ENCODE data around the gene ETFB. TPM values are rescaled to one million over a fixed set of nuclear protein-coding genes. Genes with fewer than 3 reads are reported as not detected.

ETFB gene
- polyA plus RNA-seq, 3 donors: 99.6 to 407 (median 224) TPM

DNA sequence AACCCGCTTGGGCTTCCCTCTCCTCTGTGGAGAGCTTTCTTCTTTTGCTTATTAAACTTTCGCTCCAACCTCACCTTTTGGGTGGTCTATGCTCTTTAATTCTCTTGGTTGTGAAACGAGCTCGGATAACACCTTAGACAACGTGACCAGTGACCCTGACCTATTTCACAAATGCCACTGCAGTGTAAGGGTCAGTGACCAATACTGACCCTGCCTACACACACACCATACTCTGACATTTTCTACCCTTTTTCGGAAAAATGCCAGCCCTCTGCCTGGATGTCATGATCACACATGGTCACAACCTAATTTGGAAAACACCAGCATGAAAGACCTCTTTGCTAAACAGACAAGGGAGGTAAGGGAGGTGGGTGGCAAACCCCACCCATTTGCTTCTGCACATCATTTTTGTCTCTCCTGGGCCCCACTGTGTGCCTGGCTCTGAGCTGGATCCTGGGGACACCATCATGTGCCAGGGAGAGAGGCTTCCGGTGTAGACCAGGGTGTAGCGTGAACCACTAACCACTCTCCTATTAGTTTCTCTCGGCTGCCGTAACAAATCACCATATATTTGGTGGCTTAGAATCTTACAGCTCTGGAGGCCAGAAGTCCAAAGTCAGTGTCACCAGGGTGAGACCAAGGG is 9.9 kb downstream of the ETFB start:
- no peak overlapping the region for H3K27ac ChIP-seq (ENCODE audit: low read depth, low read length)
- WGBS, 3 donors: 95 to 97% (median 97%) methylated on average over 10 of the region's 10 CpGs

DNA sequence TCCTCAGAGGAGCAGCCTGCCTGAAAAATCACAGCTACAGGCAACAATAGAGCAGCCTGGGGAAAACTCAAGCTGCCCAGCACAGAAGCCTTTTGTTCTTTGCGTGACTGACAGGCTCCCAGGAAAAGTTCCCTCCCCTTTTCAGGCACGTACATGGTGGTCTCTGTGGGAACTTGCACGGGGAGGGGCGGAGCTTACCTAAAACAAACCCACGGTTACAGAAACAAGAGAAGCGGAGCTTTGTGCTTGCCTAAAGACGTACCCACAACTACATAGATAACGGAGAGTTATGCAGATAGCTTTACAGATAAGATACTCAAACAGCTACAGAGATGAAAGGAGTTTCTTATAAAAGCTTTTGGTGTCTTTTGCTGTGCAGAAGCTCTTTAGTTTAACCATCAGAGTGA is 11.4 kb downstream of the ETFB start:
- WGBS, 3 donors: 50 to 69% (median 63%) methylated on average over 8 of the region's 8 CpGs
- H3K27ac ChIP-seq (ENCODE audit: low read depth, low read length): no peak overlapping the region

DNA sequence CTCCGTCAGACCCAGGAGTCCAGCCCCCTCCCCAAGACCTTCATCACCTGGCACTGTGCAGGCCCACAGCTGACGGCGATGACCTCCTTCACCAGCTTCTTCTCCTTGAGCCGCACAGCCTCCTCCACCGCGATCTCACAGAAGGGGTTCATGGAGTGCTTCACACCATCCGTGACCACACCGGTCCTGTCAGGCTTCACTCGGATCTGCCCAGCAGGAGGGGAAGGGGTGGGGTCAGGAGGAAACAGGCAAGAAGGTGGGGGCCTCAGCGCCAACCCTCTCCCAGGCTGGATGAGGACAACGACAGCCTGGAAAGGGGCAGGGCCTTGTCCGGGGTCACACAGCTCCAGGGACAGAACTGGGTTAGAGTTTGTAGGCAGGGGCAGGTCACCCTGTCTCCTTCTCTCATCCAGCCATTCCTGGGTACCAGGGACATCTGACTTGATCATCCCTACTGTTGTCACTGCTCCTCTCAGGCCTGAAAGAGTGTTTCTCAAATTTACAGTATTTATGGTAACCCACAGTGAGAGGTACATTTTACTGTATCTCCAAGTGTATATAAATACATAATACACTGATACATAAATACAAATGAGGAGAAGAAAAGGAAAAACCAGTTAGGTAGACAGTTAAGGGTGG is 12.0 kb downstream of the ETFB start:
- WGBS, 3 donors: 66 to 74% (median 71%) methylated on average over 10 to 12 of the region's 12 CpGs
- H3K27ac ChIP-seq (ENCODE audit: low read depth, low read length): no peak overlapping the region

DNA sequence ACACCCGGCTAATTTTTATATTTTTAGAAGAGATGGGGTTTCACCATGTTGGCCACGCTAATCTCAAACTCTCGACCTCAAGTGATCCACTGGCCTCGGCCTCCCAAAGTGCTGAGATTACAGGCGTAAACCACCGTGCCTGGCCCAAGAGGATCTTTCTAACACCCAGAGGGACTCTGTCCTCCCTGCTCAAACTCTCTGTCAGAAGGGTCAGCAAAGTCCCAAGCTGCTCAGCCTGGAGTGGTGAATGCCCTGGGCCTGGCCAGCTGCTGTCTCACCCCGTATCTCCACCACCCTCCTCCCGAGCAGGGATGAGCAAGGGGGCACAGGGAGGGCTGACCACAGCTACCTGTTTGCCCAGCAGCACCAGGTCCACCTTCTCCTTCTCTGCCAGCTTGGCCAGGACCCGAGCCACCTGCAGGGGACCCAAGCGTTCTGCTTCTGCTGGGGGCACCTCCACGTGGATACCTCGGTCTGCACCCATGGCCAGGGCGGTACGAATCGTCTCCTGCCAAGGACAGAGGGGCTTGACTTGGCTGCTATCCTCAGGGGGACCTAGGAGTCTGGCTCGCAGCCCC is 13.3 kb downstream of the ETFB start:
- WGBS, 3 donors: 90 to 97% (median 97%) methylated on average over 16 of the region's 16 CpGs
- no peak overlapping the region for H3K27ac ChIP-seq (ENCODE audit: low read depth, low read length)

DNA sequence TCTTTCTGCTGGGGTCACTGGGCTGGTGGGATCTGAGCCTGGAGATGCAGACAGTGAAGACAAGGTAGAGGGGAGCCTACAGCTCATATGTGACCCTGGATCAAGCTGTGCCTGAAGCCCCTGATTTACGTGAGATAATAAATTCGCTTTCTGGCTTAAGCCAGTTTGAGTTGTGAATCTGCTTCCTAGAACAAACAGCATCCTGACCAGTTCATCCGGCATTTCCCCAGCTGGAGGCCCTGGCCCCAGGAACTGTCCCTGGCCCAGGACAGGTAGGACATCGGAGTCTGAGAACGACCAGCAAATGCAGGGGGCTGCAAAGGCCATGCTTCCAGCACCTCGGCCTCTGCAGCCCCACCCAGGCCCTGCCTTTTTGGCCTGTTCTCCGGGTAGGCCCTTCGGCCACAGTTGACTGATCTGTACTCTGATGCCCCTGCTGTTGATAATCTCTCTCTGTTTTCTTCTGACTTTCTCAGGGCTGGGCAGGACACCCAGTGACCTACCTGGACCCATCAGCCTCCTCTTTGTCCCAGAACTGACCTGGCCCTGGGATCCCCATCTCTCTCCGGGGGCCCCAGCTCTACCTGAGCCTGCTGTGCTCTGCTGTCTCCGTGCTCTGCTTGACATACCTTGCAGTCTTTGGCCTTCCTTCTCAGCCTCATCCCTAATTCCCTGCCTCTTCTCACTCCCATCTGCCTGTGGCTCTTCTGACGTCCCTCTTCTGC is 14.8 kb downstream of the ETFB start:
- 95 to 98% (median 96%) methylated on average over 11 of the region's 11 CpGs for whole genome bisulfite sequencing, 3 donors
- no peak overlapping the region for H3K27ac ChIP-seq (ENCODE audit: low read depth, low read length)

- 78 to 89% (median 86%) methylated on average over 10 of the region's 10 CpGs for WGBS, 3 donors
- H3K27ac ChIP-seq (ENCODE audit: low read depth, low read length): no peak overlapping the region
Observed at GRCh38 chr19:51347209-51347928, 18.8 kb downstream of the ETFB start.

DNA sequence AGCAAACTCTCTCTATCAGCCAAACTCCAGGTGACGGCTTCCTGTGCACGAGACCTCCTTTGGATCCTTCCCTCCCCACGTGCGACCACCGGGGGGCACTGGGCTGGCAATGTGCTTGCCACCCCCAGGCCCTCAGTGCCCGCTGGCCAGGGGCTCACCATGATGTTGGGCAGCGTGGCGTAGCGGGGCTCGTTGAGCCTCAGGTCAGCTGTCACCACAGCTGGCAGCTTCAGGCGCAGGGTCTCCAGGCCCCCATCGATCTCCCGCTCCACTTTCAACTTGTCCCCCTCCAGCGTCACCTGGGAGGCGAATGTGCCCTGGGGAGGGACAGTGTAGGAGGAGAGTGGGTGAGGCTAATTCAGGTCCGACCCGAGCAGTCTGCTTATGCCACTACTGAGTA is 19.4 kb downstream of the ETFB start:
- 88 to 95% (median 92%) methylated on average over 17 of the region's 17 CpGs for WGBS, 3 donors
- H3K27ac ChIP-seq (ENCODE audit: low read depth, low read length): no peak overlapping the region

DNA sequence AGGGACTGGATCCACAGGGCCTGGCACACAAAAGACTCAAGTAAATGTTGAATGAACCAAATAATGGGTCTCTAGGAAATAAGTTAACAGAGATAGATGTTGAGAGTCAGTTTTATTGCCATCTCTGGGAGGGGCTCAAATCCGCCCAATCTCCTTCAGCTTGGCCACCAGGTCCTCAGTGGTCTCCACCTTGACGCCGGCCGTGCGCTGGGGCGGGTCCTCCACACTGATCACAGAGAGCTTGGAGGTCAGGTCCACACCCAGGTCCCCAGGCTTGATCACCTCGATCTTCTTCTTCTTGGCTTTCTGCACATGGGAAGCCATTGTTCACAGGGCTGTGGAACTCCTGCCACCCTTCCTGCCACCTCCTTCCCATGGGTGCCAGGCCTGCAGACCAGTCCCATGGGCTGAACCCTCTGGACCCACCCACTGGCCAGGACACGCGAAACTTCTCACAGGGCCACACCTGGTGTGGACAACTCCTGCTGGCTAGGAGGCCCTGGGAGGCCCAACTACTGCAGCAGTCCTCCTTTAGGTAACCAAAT is 21.0 kb downstream of the ETFB start:
- H3K27ac ChIP-seq (ENCODE audit: low read depth, low read length): no peak overlapping the region
- 95 to 97% (median 96%) methylated on average over 9 of the region's 9 CpGs for WGBS, 3 donors

DNA sequence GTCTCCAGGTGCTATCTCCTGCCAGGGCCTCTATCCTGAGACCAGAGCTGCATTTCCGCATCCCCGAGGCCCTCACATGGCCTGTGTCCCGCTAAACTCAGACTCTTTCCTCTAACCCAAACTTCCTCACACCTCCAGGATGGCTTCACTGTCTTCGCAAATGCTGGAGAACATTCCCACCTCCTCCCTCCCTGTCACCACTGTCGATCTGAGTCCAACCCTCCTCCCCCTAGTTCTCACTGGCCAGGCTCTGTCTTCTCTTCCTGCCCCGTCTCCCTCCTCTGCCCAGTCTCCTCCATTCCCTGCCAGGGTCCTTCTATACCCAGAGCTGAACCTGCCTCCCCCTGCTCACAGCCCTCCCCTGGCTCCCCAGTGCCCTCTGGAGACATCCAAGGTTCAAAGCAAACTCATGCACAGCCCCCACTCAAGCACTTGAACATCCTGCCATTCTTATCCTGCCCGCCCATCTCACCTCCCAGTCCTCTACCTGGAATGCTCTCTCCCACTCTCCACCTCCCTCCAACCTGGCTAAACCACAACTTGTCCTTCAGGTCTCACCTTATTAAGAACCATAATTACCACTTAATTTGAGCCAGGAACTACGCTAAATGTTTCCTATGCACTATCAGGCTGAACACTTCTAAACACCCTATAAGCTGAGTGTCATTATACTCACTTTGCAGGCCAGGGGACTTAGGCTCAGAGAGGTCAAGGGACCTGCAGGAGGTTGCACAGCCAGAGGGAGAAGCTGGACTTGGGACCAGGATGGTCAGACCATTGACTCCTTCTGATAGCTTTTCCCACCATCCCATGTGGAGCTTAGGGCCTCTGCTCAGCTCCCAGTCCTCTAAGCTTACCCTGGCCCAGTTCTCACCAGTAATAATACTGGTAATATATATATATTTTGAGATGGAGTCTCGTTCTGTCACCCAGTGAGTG is 23.3 kb downstream of the ETFB start:
- WGBS, 3 donors: 46 to 55% (median 50%) methylated on average over 9 of the region's 9 CpGs
- no peak overlapping the region for H3K27ac ChIP-seq (ENCODE audit: low read depth, low read length)

DNA sequence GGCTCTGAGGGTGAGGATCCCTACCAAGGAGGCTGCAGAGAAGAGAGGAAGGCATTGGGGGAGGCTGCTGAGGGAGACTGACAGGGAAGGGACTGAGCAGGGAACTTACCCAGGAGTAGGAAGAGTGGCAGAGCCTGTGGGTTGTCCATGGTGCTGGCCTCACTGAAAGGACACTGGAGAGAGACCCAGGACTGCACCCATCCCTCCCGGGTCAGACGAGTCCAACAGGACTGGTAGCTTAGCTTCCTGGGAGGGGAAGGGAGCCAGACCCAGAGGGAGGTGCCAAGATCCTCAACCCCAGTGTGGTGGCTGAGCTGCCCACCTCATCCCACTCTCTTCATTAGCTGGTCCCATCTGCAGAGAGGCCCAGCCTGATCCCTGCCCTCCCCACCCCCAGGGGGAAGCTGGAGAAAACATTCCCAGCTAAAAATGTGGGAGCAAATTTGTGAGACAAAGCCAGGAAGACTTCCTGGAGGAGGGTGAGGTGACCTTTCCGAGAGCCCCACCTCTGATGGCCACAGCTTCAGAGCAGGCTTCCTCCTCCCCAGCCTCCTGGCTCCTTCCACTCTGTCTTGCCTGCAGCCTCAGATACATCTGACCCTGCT is 24.1 kb downstream of the ETFB start, which contains the start of gene VSIG10L:
Gene VSIG10L, minus strand, starts transcription at position 164 of the 605 bp plus-strand sequence. Its CDS starts 15 bp downstream, at position 149.
- no peak within 1 kb of the TSS for H3K27ac ChIP-seq (ENCODE audit: low read depth, low read length)
- 47 to 100% (median 58%) methylated on average over 1 to 3 of the region's 3 CpGs for WGBS, 3 donors

- H3K27ac ChIP-seq (ENCODE audit: low read depth, low read length): no peak overlapping the region
- WGBS, 3 donors: 90 to 96% (median 95%) methylated on average over 18 of the region's 18 CpGs
Observed at GRCh38 chr19:51341066-51341465, 25.1 kb downstream of the ETFB start.

DNA sequence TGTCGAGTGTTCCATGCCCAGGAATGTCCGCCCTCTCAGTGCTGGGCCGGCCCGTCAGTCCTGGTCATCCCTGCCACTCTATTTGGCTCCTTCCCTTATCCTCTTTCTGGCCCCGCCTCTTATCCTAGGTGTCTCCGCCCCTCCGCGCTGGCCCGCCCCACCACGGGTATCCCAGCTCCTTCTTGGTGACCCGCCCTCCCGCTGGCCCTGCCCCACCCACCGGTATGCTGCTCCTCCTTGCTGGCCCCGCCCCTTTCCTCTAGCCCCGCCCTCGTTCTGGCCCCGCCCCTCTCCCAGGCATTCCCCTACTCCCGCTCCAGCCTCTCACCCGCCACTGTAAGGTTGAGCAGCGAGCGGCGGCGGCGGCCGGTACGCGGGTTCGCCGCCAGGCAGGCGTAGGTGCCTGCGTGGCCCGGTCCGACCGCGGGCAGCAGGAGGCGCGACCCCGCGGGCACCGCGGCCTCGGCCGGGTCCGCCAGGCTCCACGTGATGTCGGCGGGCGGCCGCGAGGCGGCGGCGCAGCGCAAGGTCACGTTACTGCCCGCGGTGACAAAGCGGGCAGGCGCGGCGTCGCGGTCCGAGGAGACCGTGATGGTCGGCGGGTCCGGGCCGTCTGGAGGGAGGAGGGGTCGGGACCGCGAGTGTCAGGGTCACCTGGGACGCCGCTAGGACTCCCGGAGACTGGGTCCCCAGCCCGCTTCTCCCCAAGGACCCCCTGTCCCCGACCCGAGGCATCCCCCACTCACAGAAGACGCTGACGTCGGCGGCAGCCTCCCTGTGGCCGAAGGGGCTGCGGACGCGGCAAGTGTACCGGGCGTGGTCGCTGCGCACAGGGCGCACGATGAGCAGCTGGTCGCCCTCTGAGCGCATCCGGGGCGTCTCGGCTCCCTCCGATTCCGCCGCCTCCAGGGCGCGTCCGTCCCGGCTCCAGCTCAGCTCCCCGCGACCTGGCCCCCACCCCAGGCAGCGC is 26.2 kb downstream of the ETFB start:
- no peak overlapping the region for H3K27ac ChIP-seq (ENCODE audit: low read depth, low read length)
- WGBS, 3 donors: 0 to 4% (median 2%) methylated on average over 94 to 107 of the region's 107 CpGs

GRCh38 chr19:51339313-51339686 is 26.9 kb downstream of the ETFB start:
- H3K27ac ChIP-seq (ENCODE audit: low read depth, low read length): no peak overlapping the region
- 0 to 1% (median 0%) methylated on average over 10 of the region's 10 CpGs for WGBS, 3 donors

- WGBS, 3 donors: 4% methylated on average over 30 to 43 of the region's 43 CpGs
- H3K27ac ChIP-seq (ENCODE audit: low read depth, low read length): no peak overlapping the region
Observed at GRCh38 chr19:51338563-51339312, 27.4 kb downstream of the ETFB start.

GRCh38 chr19:51337861-51338562 is 28.2 kb downstream of the ETFB start:
- WGBS, 3 donors: 80 to 91% (median 86%) methylated on average over 17 to 19 of the region's 19 CpGs
- H3K27ac ChIP-seq (ENCODE audit: low read depth, low read length): no peak overlapping the region
